ENCODE results near the gene SYNGAP1.

DNA sequence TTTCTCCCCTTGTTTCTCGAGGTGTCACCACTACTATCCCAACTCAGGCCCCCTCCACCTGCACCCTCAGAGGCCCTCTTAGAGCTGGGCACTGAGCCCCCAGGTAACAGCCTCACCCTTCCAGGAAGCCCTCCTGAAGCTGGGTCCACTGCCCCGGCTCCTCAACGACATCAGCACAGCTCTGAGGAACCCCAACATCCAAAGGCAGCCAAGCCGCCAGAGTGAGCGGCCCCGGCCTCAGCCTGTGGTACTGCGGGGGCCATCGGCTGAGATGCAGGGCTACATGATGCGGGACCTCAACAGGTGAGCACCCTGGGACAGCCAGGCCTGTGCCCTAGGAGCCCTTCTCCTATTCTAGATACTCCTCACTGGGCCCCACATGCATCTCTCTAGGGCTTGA, 21.6 kb downstream of the SYNGAP1 start:
- no peak for TF ChIP-seq POLR2A (IDR thresholded peaks at IDR 0.05)
- TF ChIP-seq, protein P1, sequence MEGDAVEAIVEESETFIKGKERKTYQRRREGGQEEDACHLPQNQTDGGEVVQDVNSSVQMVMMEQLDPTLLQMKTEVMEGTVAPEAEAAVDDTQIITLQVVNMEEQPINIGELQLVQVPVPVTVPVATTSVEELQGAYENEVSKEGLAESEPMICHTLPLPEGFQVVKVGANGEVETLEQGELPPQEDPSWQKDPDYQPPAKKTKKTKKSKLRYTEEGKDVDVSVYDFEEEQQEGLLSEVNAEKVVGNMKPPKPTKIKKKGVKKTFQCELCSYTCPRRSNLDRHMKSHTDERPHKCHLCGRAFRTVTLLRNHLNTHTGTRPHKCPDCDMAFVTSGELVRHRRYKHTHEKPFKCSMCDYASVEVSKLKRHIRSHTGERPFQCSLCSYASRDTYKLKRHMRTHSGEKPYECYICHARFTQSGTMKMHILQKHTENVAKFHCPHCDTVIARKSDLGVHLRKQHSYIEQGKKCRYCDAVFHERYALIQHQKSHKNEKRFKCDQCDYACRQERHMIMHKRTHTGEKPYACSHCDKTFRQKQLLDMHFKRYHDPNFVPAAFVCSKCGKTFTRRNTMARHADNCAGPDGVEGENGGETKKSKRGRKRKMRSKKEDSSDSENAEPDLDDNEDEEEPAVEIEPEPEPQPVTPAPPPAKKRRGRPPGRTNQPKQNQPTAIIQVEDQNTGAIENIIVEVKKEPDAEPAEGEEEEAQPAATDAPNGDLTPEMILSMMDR (IDR thresholded peaks at IDR 0.05): no peak

Measured in breast epithelium (tissue), 3 donors.